Pons (tissue), 1 donor: ENCODE data around the gene BDNF.

Experiments used
- DNase-seq: peaks from one replicate; pipeline ENCODE4 v3.0.0-alpha.2; 2016; ENCODE audit warnings: low spot score

Gene BDNF

GRCh38 chr11:27705873-27706820 lies 5.9 kb upstream of the BDNF start:
- DNase-seq, result no peak

GRCh38 chr11:27703481-27703880 lies 3.2 kb upstream of the BDNF start:
- DNase-seq, result no peak

- DNase-seq, result no peak
Measured at GRCh38 chr11:27702811-27703210, 2.6 kb upstream of the BDNF start.

- DNase-seq, result no peak
Measured at GRCh38 chr11:27701355-27702105, 1.3 kb upstream of the BDNF start.

GRCh38 chr11:27699926-27700350 lies 317 bp downstream of the BDNF start:
- DNase-seq, result no peak

GRCh38 chr11:27699242-27699925 lies 871 bp downstream of the BDNF start:
- DNase-seq, result no peak

GRCh38 chr11:27698872-27699241 lies 1.4 kb downstream of the BDNF start:
- peak; percentile 62 for DNase-seq

GRCh38 chr11:27697679-27698275 lies 2.5 kb downstream of the BDNF start:
- DNase-seq, result no peak

- no peak for DNase-seq
Measured at GRCh38 chr11:27696961-27697360, 3.3 kb downstream of the BDNF start.

- no peak for DNase-seq
Measured at GRCh38 chr11:27696115-27696514, 4.1 kb downstream of the BDNF start.

GRCh38 chr11:27694992-27695391 lies 5.3 kb downstream of the BDNF start:
- no peak for DNase-seq

- no peak for DNase-seq
Measured at GRCh38 chr11:27693398-27693797, 6.9 kb downstream of the BDNF start.

- DNase-seq, result no peak
Measured at GRCh38 chr11:27692781-27693180, 7.5 kb downstream of the BDNF start.

GRCh38 chr11:27688076-27688475 lies 12.2 kb downstream of the BDNF start:
- no peak for DNase-seq

GRCh38 chr11:27681664-27682063 lies 18.6 kb downstream of the BDNF start:
- no peak for DNase-seq

GRCh38 chr11:27679136-27680015 lies 20.9 kb downstream of the BDNF start:
- no peak for DNase-seq

- no peak for DNase-seq
Measured at GRCh38 chr11:27678242-27678641, 22.0 kb downstream of the BDNF start.

- DNase-seq, result no peak
Measured at GRCh38 chr11:27677108-27677507, 23.1 kb downstream of the BDNF start.

- no peak for DNase-seq
Measured at GRCh38 chr11:27673979-27674663, 26.1 kb downstream of the BDNF start.

- no peak for DNase-seq
Measured at GRCh38 chr11:27672836-27673464, 27.3 kb downstream of the BDNF start.
